GM19452 (cell line): ENCODE data around the gene VANGL2.

ENCODE experiments used
- ATAC-seq: cut with Tn5 transposase; IDR thresholded peaks from one replicate; pipeline ENCODE4 v1.9.1; 2021; ENCODE audit not compliant: unreplicated experiment

Gene VANGL2

GRCh38 chr1:160405331-160405877, 5.0 kb downstream of the VANGL2 start:
- ATAC-seq = no peak

DNA sequence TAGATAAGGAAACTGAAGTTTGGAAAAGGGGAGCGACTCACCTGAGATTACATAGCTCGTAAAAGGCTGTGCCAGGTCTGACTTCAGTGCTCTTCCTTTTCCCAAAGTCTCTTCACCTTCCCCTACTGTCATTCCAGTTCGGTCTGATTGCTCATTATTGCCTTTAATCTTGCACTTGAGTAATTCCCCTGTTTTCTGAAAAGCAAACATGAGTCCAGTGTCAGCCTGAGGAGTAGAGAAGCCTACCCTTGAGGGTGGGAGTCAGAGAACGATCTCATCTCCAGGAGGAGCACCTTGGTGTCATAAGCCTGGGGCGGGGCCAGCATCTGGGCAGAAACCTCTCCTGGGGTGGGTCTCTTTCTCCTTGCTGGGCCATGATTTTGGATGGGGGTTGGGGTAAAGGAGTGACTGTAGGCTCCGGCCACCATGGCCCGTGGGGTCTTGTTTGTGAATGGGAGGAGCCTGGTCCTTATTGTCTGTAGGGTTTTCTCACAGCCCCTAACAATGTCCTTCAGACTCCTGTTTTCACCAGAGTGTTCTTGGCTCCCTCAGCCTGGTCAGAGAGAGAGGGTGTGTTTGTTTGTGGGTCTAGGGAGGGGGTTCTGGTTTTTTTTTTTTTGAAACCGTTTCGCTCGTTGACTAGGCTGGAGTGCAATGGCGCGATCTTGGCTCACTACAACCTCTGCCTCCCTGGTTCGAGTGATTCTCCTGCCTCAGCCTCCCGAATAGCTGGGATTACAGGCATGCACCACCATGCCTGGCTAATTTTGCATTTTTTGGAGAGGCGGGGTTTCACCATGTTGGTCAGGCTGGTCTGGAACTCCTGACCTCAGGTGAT, 6.0 kb downstream of the VANGL2 start:
- no peak for ATAC-seq

DNA sequence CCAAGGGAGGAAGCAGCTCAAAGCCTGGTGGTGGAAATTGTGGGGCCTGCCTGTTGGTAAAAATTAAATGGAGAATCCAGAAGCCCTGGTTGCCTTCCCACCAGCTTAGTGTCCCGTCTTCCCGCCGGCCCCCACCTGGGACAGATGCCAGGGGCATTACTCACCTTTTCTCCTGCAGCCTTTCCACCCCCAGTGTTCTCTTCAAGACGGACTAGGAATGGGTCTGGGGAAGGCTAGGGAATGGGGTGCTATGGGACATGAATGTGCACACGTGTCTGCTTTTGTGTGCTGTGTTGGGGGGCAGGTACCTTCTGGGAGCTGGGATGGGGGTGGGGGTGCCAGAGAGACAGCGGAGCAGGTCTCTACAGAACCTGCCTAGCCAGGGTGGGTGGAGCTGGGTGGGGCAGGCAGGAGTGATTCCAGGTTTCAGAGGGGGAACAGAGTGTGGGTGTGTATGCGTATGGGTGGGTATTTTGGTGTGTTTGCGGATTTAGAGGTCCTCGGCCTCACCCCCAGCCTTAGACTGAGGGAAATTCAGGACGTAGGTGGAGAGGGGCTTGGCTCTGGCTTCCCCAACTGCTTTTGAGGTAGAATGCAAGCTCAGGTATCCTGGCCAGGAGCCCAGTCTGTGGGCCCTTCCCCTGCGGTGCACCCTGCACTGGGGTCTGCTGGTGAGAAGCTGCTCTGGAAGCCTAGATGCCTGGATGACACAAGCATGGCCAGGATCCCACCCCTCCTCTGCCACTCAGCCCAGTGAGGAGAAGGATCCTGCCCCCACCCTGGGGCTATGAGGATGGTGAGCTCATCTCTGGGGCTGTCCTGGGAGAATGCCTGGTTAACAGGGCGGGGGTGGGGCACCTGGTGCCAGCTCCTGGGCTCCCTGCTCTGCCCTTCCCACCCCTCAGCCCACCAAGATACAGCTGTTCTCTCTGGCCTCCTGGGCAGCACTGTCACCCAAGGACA, 7.8 kb downstream of the VANGL2 start:
- ATAC-seq = no peak

GRCh38 chr1:160408864-160409263, 8.5 kb downstream of the VANGL2 start:
- ATAC-seq = no peak

DNA sequence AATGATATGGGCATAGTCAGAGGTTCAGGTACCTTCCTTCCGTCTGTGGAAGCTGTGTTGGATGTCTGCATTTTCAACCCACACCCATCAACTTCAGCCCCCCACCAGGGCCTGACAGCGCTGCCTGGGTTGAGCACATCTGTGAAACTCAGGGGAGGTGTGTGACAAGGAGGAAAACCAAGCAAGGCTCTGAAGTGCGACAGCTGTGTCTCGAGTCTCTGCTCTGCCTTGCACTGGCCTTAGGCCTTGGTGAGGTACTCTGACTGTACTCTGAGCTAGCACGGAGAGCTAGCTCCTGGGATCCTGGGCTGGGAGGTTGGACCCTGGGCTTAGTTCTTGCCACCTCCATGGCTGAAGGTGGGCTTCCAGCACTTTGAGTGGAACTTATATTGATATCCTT, 9.1 kb downstream of the VANGL2 start:
- ATAC-seq = no peak

GRCh38 chr1:160410406-160411005, 10.1 kb downstream of the VANGL2 start:
- ATAC-seq = no peak

DNA sequence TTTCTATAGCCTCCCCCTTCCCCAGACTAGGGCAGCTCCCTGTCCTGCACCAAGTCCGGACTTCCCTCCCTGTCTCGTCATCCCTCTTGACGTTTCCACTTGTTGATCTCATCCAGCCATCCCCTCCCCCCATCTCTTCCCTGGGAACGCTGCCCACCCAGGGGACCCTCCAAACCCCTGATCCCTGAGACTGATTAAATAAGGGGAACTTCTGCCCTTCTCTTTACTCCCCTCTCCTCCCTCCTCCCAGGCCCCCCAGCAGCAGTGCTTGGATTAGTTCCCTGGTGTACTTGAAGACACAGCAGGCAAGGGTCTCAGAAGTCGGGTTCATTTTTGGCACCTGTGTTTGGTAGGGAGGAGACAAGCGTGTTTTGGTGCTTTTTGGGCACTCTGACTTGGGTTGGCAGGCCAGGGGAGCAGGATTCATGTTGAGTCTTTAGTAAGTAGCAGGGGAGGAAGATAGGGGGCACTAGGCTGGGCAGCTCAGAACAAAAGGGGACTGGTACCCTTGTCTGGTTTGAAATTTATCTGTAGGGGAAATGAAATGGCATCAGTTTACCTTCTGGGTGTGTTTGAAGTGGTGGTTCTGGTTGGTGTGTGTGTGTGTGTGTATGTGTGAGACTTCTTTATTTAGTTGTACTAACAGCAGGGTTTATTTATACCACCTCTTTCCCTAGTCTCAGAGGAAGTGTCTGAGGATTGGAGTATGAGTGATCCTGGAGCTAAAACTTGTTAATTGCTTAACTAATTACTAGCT, 11.1 kb downstream of the VANGL2 start:
- ATAC-seq = no peak

DNA sequence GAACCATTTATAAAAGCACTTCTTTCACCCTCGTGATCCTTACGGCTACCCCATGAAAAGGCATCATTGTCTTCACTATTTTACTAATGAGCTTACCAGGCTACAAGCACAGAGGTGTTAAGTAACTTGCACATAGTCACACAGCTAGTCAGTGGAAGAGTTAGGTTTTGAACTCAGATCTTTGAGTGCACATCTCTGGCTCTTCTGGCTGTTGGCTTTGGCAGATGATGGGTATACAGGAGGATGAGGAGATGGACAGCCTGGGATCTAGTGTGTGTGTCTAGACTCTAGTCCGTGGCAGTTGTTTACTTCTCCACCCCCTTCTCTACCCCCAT, 11.6 kb downstream of the VANGL2 start:
- ATAC-seq = no peak

GRCh38 chr1:160413716-160414115, 13.4 kb downstream of the VANGL2 start:
- ATAC-seq = no peak

DNA sequence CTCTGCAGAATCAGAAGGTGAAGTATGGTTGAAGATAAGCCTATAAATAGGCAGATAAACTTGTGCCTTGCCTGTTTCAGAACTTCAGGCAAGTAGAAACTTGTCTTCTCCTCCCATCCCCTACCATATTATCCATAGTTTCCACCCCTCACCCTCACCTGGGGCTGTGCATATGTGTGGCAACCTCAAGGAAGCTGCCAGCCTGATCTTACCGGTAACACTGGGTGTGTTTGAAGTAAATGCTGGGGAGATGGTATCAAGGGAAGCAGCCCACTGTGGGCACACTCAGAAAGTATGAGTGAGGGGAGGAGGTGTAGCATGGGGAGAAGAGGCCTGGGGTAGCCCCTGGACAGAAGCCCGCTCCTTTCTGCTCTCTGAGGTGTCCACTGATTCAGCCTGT, 14.5 kb downstream of the VANGL2 start:
- no peak for ATAC-seq

GRCh38 chr1:160415696-160416290, 15.4 kb downstream of the VANGL2 start:
- ATAC-seq = no peak

- no peak for ATAC-seq
Measured at GRCh38 chr1:160416369-160416768, 16.0 kb downstream of the VANGL2 start.

- no peak for ATAC-seq
Measured at GRCh38 chr1:160418483-160418882, 18.1 kb downstream of the VANGL2 start.

GRCh38 chr1:160419150-160419837, 18.9 kb downstream of the VANGL2 start:
- ATAC-seq = no peak

DNA sequence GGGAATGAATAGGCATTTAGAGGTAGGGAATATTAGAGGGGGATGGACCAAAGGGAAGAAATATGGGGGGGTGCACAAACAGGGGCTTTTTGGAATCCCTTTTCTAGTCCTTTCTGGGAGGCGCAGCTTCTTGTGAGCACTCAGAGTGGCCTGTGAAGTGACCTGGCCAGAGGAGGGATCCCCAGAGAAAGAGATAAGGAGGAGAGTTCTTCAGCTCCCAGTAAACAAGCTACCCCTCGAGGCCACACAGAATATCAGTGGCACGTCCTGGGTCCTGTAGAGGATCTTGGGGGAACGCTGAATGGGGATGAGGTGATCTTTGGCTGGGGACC, 19.4 kb downstream of the VANGL2 start:
- ATAC-seq = no peak

DNA sequence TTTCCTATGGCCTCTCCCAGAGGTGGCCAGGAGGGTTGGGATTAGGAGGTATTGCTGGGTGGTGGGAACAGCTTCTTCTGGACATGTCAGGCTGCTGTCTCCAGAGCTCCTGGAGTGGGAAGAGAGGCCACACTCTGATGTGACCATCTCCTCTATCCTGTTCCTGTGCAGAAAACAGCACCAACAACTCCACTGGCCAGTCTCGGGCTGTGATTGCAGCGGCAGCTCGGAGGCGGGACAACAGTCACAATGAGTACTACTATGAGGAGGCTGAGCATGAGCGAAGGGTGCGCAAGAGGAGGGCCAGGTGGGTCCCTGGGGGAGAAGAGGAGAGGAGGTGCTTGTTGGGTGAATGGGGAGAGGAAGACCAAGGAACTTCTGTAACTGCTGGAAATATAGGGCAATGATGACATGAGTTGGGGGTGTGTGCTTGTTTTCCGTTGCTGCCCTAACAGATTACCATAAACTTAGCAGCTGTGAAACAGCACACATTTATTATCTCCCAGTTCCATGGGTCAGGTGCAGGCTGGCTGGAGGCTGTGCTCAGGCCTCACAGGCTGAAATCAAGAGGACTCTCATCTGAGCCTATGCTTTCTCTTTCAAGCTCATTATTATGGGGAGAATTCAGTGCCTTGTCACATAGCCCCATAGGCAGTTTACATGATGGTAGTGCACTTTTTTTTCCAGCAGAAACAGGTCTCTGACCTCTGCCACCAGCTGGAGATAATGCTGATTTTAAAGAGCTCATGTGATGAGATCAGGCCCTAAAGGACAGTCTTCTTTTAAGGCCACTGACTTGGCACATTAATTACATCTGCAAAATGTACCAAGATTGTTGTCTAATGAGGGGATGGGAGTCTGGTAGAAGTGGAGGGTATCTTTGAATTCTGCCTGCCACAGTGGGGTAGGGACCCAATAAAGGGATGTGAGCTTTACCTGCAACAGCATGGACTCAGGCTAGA, 20.8 kb downstream of the VANGL2 start:
- ATAC-seq = no peak

GRCh38 chr1:160421881-160422280, 21.5 kb downstream of the VANGL2 start:
- no peak for ATAC-seq

DNA sequence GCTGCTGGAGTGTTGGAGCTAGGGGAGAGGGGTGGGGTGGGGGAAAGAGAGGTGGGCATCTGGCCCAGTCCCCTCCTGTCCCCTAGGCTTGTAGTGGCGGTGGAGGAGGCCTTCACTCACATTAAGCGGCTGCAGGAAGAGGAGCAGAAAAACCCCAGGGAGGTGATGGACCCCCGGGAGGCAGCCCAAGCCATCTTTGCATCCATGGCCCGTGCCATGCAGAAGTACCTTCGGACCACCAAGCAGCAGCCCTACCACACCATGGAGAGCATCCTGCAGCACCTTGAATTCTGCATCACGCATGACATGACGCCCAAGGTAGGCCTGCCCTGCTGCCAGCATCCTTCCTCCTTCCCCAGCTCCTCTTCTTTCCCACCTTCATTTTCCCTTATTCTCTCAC, 23.6 kb downstream of the VANGL2 start:
- no peak for ATAC-seq

GRCh38 chr1:160425847-160426246, 25.5 kb downstream of the VANGL2 start:
- no peak for ATAC-seq
